Fibroblast of the aortic adventitia (primary cell): ENCODE results near the gene COL17A1. TPM values are rescaled to one million over a fixed set of nuclear protein-coding genes. Genes with fewer than 3 reads are reported as not detected.

Experiments used
- DNase-seq: peaks from one replicate; pipeline ENCODE4 v3.0.0-alpha.2; 2010; ENCODE audit warnings: low read depth
- H3K4me3 ChIP-seq: 2 replicates; pipeline ENCODE4 v1.5.1; 2011; ENCODE audit warnings: low read depth, mild to moderate bottlenecking, control low read depth, low read length, moderate library complexity
- total RNA-seq: library from RNA; depleted of rRNA; stranded (reverse); fragments of >200 nt; gene quantifications from 2 replicates; pipeline ENCODE4 v1.2.3, GENCODE V29; 2012; ENCODE audit warnings: low replicate concordance
- TF ChIP-seq, protein P1 (sequence below): IDR thresholded peaks from 2 replicates; pipeline ENCODE4 v1.5.1; 2011; ENCODE audit warnings: mild to moderate bottlenecking, low read length, control low read depth, inconsistent platforms; ENCODE audit not compliant: insufficient read depth

The COL17A1 gene
- total RNA-seq, 1 donor, result 2.0 TPM

DNA sequence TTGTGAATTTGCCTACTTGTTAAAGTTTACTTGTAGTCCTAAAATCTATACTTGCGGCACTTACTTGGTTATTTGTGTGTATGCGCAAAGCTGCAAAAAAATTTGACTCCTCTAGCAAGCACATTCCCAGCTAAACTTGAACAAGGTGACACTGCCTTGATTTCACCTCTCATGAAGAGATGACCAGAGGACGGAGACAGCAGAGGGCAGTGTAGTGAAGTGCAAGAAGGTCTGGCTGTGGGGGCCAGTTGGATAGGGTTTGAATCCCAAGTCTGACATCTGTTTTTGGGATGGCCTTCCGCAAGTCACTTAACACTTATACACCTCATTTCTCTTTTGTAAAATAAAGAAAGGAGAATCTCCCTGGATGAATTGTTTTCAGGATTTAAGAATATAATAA lies 103.0 kb downstream of the COL17A1 start:
- DNase-seq, result no peak
- H3K4me3 ChIP-seq, result no peak overlapping the region
- TF ChIP-seq, protein P1, sequence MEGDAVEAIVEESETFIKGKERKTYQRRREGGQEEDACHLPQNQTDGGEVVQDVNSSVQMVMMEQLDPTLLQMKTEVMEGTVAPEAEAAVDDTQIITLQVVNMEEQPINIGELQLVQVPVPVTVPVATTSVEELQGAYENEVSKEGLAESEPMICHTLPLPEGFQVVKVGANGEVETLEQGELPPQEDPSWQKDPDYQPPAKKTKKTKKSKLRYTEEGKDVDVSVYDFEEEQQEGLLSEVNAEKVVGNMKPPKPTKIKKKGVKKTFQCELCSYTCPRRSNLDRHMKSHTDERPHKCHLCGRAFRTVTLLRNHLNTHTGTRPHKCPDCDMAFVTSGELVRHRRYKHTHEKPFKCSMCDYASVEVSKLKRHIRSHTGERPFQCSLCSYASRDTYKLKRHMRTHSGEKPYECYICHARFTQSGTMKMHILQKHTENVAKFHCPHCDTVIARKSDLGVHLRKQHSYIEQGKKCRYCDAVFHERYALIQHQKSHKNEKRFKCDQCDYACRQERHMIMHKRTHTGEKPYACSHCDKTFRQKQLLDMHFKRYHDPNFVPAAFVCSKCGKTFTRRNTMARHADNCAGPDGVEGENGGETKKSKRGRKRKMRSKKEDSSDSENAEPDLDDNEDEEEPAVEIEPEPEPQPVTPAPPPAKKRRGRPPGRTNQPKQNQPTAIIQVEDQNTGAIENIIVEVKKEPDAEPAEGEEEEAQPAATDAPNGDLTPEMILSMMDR, result no peak

Other genes starting within 250 kb of the COL17A1 start
- 15.8 and 20.4 TPM in 2 replicates for gene SH3PXD2A, start 230.3 kb downstream of the COL17A1 start, total RNA-seq
- gene STN1, start 167.7 kb downstream of the COL17A1 start, total RNA-seq, result 18.4 and 34.9 TPM in 2 replicates
- gene SLK, start 118.7 kb downstream of the COL17A1 start, total RNA-seq, result 50.1 and 81.3 TPM in 2 replicates
- 11.0 and 39.9 TPM in 2 replicates for gene SFR1, start 36.3 kb upstream of the COL17A1 start, total RNA-seq
- 0.36 and 0.41 TPM in 2 replicates for gene CFAP43, start 146.5 kb upstream of the COL17A1 start, total RNA-seq
- 175 and 260 TPM in 2 replicates for gene GSTO1, start 169.0 kb upstream of the COL17A1 start, total RNA-seq
- 3.4 and 8.9 TPM in 2 replicates for gene GSTO2, start 183.3 kb upstream of the COL17A1 start, total RNA-seq